Smooth muscle cell (in vitro differentiated cells): ENCODE results near the gene TMEM233. TPM values are rescaled to one million over a fixed set of nuclear protein-coding genes. Genes with fewer than 3 reads are reported as not detected.
"Not testable (repeated sequence)": the region's sequence is repeated elsewhere in the genome, so short reads cannot be mapped to it uniquely, and the experiment has no call there.

ENCODE experiments used
- DNase-seq: peaks from one replicate; lab custom pipeline; 2025; ENCODE audit not compliant: unreplicated experiment; lab: John Stamatoyannopoulos, UW
- H2AFZ ChIP-seq: fragments of 200-600 bp; sonication (generic); 2 replicates; pipeline ENCODE4 v1.6.0; 2016; ENCODE audit warnings: antibody characterized with exemption, low read depth, mild to moderate bottlenecking
- H3F3A ChIP-seq: fragments of 200-600 bp; sonication (generic); 2 replicates; pipeline ENCODE4 v1.6.0; 2017; ENCODE audit warnings: antibody characterized with exemption, low read depth
- H3K27ac ChIP-seq: fragments of 200-600 bp; sonication (generic); 2 replicates; pipeline ENCODE4 v1.5.1; 2016; ENCODE audit warnings: low read depth, mild to moderate bottlenecking
- H3K27me3 ChIP-seq: fragments of 200-600 bp; sonication (generic); 2 replicates; pipeline ENCODE4 v1.6.1; 2016; ENCODE audit warnings: low read depth, mild to moderate bottlenecking
- H3K36me3 ChIP-seq: fragments of 200-600 bp; sonication (generic); 2 replicates; pipeline ENCODE4 v1.5.1; 2016; ENCODE audit warnings: low read depth
- H3K4me1 ChIP-seq: fragments of 200-600 bp; sonication (generic); 2 replicates; pipeline ENCODE4 v1.5.1; 2016; ENCODE audit warnings: low read depth
- H3K4me2 ChIP-seq: fragments of 200-600 bp; sonication (generic); 2 replicates; pipeline ENCODE4 v1.6.0; 2016; ENCODE audit warnings: mild to moderate bottlenecking
- H3K4me3 ChIP-seq: fragments of 200-600 bp; sonication (generic); 2 replicates; pipeline ENCODE4 v1.5.1; 2016; ENCODE audit warnings: mild to moderate bottlenecking
- H3K79me2 ChIP-seq: fragments of 200-600 bp; sonication (generic); 2 replicates; pipeline ENCODE4 v1.6.0; 2016; ENCODE audit warnings: low read depth, mild to moderate bottlenecking
- H3K9ac ChIP-seq: fragments of 200-600 bp; sonication (generic); 2 replicates; pipeline ENCODE4 v1.6.0; 2016; ENCODE audit warnings: low read depth
- H3K9me3 ChIP-seq: fragments of 200-600 bp; sonication (generic); replicated peaks from 2 replicates; pipeline ENCODE4 v1.5.1; 2016; ENCODE audit warnings: low read depth
- H4K20me1 ChIP-seq: fragments of 200-600 bp; sonication (generic); 2 replicates; pipeline ENCODE4 v1.6.0; 2016; ENCODE audit warnings: low read depth
- WGBS: methylation state at CpG from one replicate; pipeline ENCODE4 v1.1.7; 2016; ENCODE audit warnings: low lambda C conversion rate; 5-methylcytosine and 5-hydroxymethylcytosine counted together
- polyA plus RNA-seq: library from polyadenylated mRNA; unstranded; fragments of >200 nt; fragmentation: Nextera tagmentation; extraction: Ambion mirVana; gene quantifications from 2 replicates; pipeline ENCODE4 v1.2.1, GENCODE V29; 2016
- total RNA-seq: library from RNA; depleted of rRNA; stranded (reverse); fragments of >200 nt; gene quantifications from 2 replicates; pipeline ENCODE4 v1.2.3, GENCODE V29; 2014
- TF ChIP-seq, protein P1 (sequence below): fragments of 200-600 bp; sonication (generic); IDR thresholded peaks from 2 replicates; pipeline ENCODE4 v1.5.1; 2017; ENCODE audit warnings: borderline replicate concordance, mild to moderate bottlenecking, antibody characterized with exemption; ENCODE audit not compliant: insufficient read depth, poor library complexity, severe bottlenecking

The TMEM233 gene
- total and polyA plus RNA-seq, 2 experiments from 2014 or later = not detected

DNA sequence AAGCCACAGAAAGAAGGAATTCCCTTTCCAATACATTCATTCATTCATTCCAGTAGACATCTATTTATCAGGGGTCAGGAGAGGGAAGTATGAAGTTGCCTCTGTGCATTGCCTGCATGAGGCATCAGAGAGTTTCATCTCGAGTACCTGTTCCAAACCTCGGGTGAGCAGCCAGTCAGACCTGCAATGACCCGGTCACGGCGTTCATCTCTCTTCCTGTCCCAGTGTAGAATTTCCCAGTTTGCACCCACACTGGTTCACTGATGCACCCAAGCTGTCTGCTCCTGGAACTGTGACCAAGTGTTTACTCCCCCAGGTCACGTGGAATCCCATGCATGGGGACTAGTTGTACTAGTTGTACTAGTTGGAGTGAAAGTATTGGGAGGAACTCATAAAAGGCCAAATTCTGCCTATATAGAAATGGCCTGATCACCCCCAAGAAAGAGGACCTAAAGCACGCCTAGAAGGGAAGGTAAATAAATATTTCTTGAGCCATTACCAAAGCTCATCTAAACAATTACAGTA is 52.0 kb downstream of the TMEM233 start:
- Histone ChIP-seq H3F3A (no peaks in the 10 kb centered on the region), H3K27me3 (no peaks in the 10 kb centered on the region), H3K4me2 (no peak overlapping the region), H3K79me2 (no peaks in the 10 kb centered on the region), H3K9ac (no peak overlapping the region), H3K27ac (no peak overlapping the region), H3K9me3 (no peaks in the 10 kb centered on the region), H3K36me3 (no peaks in the 10 kb centered on the region), H3K4me3 (no peak overlapping the region), H2AFZ (no peak overlapping the region), H4K20me1 (no peaks in the 10 kb centered on the region), H3K4me1 (no peaks in the 10 kb centered on the region)
- TF ChIP-seq, protein P1, sequence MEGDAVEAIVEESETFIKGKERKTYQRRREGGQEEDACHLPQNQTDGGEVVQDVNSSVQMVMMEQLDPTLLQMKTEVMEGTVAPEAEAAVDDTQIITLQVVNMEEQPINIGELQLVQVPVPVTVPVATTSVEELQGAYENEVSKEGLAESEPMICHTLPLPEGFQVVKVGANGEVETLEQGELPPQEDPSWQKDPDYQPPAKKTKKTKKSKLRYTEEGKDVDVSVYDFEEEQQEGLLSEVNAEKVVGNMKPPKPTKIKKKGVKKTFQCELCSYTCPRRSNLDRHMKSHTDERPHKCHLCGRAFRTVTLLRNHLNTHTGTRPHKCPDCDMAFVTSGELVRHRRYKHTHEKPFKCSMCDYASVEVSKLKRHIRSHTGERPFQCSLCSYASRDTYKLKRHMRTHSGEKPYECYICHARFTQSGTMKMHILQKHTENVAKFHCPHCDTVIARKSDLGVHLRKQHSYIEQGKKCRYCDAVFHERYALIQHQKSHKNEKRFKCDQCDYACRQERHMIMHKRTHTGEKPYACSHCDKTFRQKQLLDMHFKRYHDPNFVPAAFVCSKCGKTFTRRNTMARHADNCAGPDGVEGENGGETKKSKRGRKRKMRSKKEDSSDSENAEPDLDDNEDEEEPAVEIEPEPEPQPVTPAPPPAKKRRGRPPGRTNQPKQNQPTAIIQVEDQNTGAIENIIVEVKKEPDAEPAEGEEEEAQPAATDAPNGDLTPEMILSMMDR = no peak
- 94% methylated on average over 7 of the region's 7 CpGs for WGBS
- no peak for DNase-seq

DNA sequence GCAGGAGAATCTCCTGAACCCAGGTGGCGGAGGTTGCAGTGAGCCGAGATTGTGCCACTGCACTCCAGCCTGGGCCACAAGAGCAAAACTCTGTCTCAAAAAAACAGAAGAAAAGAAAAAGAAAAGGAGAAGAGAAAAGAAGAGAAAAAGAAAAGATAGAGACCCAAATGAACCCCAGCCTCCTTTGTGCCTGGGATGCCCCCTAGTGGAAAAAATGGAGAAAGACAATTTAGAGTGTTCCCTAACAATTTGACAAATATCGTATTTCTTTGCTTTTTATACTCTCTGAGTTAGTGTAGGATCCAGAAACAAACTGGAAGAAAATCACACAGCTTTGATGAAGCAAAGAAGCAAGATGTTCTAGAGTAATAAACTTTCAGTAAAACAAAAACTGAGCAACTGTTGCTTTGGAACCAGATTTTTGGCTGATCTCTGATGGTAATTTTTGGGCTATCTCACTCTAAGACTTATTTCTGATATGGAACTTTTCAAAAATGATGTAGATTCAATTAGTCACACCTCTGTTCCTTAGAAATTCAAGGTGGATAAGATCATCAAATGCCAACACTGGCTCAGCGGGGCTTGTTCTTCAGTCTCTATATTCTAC is 55.7 kb downstream of the TMEM233 start:
- Histone ChIP-seq H3K27ac (no peak overlapping the region), H4K20me1 (no peaks in the 10 kb centered on the region), H3F3A (no peaks in the 10 kb centered on the region), H3K36me3 (no peaks in the 10 kb centered on the region), H3K9me3 (no peaks in the 10 kb centered on the region), H3K9ac (no peak overlapping the region), H3K4me1 (no peaks in the 10 kb centered on the region), H3K4me2 (no peak overlapping the region), H3K79me2 (no peaks in the 10 kb centered on the region), H3K4me3 (no peak overlapping the region), H3K27me3 (no peaks in the 10 kb centered on the region), H2AFZ (no peak overlapping the region)
- DNase-seq = no peak
- TF ChIP-seq, protein P1 = peak; percentile 54
- WGBS = 68% methylated on average over 4 of the region's 4 CpGs

DNA sequence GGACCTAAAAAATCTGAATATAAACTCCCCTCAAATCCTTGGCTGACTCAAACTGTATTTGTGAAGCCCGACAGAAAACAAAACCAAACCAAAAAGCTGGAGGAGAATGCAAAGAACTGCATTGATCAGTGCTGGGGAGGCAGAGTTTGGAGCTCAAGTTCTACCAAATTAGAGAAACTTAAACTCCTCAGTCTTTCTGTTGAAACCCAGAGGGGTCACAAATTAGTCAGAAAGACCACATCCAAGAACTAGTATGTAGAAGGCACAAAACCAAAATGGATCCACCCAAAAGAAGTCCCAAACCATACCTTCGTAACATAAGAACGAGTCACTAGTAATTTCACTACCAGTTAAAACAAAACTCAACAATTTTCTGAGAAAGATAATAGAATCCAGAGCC is 59.1 kb downstream of the TMEM233 start:
- no peak overlapping the region for H2AFZ ChIP-seq
- TF ChIP-seq, protein P1 = no peak
- no peak overlapping the region for H3K4me3 ChIP-seq
- 80% methylated on average over 3 of the region's 3 CpGs for WGBS
- H3K4me2 ChIP-seq = no peak overlapping the region
- H3K9ac ChIP-seq = no peak overlapping the region
- H4K20me1 ChIP-seq = no peaks in the 10 kb centered on the region
- no peak overlapping the region for H3K27ac ChIP-seq
- H3F3A ChIP-seq = no peaks in the 10 kb centered on the region
- no peaks in the 10 kb centered on the region for H3K9me3 ChIP-seq
- H3K27me3 ChIP-seq = no peaks in the 10 kb centered on the region
- no peaks in the 10 kb centered on the region for H3K36me3 ChIP-seq
- H3K4me1 ChIP-seq = no peaks in the 10 kb centered on the region
- DNase-seq = no peak
- no peaks in the 10 kb centered on the region for H3K79me2 ChIP-seq

DNA sequence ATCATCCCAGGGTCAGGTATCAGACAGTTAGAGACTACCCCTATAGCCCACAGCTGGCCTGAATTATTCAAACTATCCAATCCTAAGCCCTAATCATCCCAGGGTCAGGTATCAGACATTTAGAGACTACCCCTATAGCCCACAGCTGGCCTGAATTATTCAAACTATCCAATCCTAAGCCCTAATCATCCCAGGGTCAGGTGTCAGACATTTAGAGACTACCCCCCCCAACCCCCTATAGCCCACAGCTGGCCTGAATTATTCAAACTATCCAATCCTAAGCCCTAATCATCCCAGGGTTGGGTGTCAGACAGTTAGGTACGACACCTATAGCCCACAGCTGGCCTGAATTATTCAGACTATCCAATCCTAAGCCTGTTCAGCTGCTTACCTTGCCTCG is 63.4 kb downstream of the TMEM233 start:
- not testable (repeated sequence) for H3K4me1 ChIP-seq, H3K9me3 ChIP-seq, H3K36me3 ChIP-seq, DNase-seq, H3K27ac ChIP-seq, H3K4me2 ChIP-seq, H4K20me1 ChIP-seq, H3F3A ChIP-seq, H3K9ac ChIP-seq, H3K79me2 ChIP-seq, H3K4me3 ChIP-seq, H2AFZ ChIP-seq
- H3K27me3 ChIP-seq = peaks cover 12% of the 10 kb centered on the region
- WGBS = 53% methylated on average over 2 of the region's 2 CpGs
